Measurements from ENCODE around the gene CNPY3. TPM values are rescaled to one million over a fixed set of nuclear protein-coding genes. Genes with fewer than 3 reads are reported as not detected.
"Not testable (repeated sequence)": the region's sequence is repeated elsewhere in the genome, so short reads cannot be mapped to it uniquely, and the experiment has no call there.

The CNPY3 gene
- total RNA-seq, 2 donors from 2014 or later, result 50.8 to 74.7 TPM

- WGBS, 2 donors, result 94 to 97% methylated on average over 4 of the region's 4 CpGs
- peaks cover 19% of the 10 kb centered on the region for H3K4me1 ChIP-seq
- no peak overlapping the region for H3K4me3 ChIP-seq
- no peaks in the 10 kb centered on the region for H3K27me3 ChIP-seq
- TF ChIP-seq CTCF (IDR thresholded peaks at IDR 0.05) (no peak), POLR2A (IDR thresholded peaks at IDR 0.05) (no peak)
- DNase-seq (no peak), ATAC-seq (no peak)
- no peaks in the 10 kb centered on the region for H3K36me3 ChIP-seq (replicated peaks in 1 of 2; ENCODE audit: insufficient read depth in 1 of 2, low read depth in 2 of 2)
- H3K27ac ChIP-seq, result no peak overlapping the region
- H3K9me3 ChIP-seq, result no peaks in the 10 kb centered on the region
- intact Hi-C loops (cut with DNase I), result no loop called here
Observed at GRCh38 chr6:42952389-42952788, 23.1 kb downstream of the CNPY3 start.

DNA sequence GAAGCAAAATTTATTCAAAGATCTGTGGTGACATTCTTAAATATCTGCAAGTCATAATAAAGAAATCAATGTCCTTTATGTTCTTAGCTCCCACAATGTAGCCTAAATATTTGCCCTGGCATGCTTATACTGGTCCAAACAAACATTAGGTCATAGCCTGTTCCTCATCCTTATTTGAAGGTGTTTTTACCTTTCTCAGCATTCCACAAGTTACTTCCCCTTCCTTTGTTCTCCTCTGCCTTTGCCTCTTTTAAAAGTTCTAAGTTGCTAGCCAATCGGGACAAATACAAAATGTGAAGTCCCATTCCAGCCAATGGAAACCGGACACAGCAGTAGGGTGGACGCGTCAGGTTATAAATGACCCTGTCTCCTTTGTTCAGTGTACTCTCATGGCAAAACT, 25.1 kb downstream of the CNPY3 start:
- H3K9me3 ChIP-seq; H3K27me3 ChIP-seq; H3K4me3 ChIP-seq; DNase-seq; ATAC-seq; H3K36me3 ChIP-seq (replicated peaks in 1 of 2; ENCODE audit: insufficient read depth in 1 of 2, low read depth in 2 of 2); intact Hi-C loops (cut with DNase I): not testable (repeated sequence)
- peaks cover 15% of the 10 kb centered on the region for H3K4me1 ChIP-seq
- 88 to 89% methylated on average over 4 of the region's 4 CpGs for WGBS, 2 donors
- H3K27ac ChIP-seq, result peak overlapping the region in 1 of 4 donors; percentile 36

DNA sequence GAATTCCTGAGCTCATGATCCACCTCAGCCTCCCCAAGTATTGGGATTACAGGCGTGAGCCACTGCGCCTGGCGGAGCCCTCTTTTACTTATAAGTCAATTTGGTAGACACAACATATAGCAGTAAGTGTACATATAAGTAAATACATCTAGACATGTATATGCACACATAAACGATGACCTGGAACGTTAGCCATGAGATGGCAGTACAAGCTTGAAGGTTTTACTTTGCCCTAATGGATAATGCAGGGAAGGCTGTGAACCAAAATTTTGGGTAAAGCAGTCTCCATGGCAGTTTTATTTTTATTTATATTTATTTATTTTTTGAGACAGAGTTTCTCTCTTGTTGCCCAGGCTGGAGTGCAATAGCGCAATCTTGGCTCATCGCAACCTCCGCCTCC, 28.8 kb downstream of the CNPY3 start:
- TF ChIP-seq CTCF (IDR thresholded peaks at IDR 0.05), result no peak
- no peak for TF ChIP-seq POLR2A (IDR thresholded peaks at IDR 0.05)
- 79 to 83% methylated on average over 8 of the region's 8 CpGs for WGBS, 2 donors
- Histone ChIP-seq H3K27me3 (no peaks in the 10 kb centered on the region), H3K9me3 (no peaks in the 10 kb centered on the region), H3K4me1 (peaks cover 41% of the 10 kb centered on the region), H3K4me3 (no peak overlapping the region), H3K27ac (no peak overlapping the region), H3K36me3 (replicated peaks in 1 of 2; ENCODE audit: insufficient read depth in 1 of 2, low read depth in 2 of 2) (no peaks in the 10 kb centered on the region)
- DNase-seq (no peak), ATAC-seq (no peak)
- intact Hi-C loops (cut with DNase I), result no loop called here

DNA sequence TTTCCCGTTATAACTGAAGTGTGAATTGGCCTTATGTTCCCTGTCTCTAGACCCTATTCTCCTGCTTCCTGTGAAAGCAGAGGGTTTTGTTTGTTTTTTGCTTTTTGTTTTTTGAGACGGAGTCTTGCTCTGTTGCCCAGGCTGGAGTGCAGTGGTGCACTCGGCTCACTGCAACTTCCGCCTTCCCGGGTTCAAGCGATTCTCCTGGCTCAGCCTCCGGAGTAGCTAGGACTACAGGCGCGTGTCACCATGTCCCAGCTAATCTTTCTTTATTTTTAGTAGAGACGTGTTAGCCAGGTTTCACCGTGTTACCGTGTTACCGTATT, 30.6 kb downstream of the CNPY3 start:
- Histone ChIP-seq H3K36me3 (replicated peaks in 1 of 2; ENCODE audit: insufficient read depth in 1 of 2, low read depth in 2 of 2) (peaks cover 7 to 9% of the 10 kb centered on the region in 2 donors), H3K27me3 (no peaks in the 10 kb centered on the region), H3K4me3 (peak overlapping the region in 1 of 2 donors; percentile 53), H3K9me3 (no peaks in the 10 kb centered on the region), H3K4me1 (peaks cover 43% of the 10 kb centered on the region), H3K27ac (peak overlapping the region; percentile 95 to 97 (median 97))
- 10 to 11% methylated on average over 13 of the region's 13 CpGs for WGBS, 2 donors
- intact Hi-C loops (cut with DNase I), result no loop called here
- DNase-seq (no peak), ATAC-seq (no peak)
- TF ChIP-seq CTCF (IDR thresholded peaks at IDR 0.05), result no peak
- TF ChIP-seq POLR2A (IDR thresholded peaks at IDR 0.05), result no peak

DNA sequence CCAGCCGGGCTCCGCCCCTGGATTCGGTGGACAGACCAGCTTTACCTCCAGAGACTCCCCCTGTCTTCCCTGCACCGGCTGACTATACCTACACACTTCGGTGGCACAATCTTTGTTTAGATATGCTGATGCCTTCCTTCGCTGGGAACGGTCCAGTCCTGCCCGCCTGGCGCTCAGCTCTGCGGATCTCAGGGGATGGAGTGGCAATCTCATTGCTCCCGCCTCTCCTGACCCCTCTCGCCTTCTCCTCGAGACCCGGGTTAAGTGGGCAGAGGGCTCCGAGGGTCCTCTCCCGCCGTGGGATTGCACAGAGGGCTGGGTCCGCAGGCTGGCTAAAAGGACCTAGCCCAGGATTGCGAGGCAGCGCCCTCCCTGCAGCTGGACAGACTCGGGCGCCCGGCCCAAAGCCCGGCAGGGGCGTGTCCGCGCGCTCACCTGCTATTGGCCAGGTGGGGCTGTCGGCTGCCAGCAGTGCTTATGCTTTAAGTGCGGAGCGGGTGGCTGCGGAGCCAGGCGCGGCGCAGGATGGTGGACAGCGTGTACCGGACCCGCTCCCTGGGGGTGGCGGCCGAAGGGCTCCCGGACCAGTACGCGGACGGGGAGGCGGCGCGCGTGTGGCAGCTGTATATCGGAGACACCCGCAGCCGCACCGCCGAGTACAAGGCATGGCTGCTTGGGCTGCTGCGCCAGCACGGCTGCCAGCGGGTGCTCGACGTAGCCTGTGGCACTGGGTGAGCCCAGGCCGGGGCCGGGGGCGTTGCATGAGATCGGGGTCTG, 31.2 kb downstream of the CNPY3 start, which contains the start of gene GNMT:
Gene GNMT (plus strand): TSS at position 512 of the 777 bp plus-strand sequence. CDS start 14 bp downstream, at position 526.
- Histone ChIP-seq H3K36me3 (replicated peaks in 1 of 2; ENCODE audit: insufficient read depth in 1 of 2, low read depth in 2 of 2) (peaks cover 9 to 12% of the 10 kb centered on the region in 2 donors), H3K9me3 (no peaks in the 10 kb centered on the region), H3K27me3 (no peaks in the 10 kb centered on the region), H3K4me1 (peaks cover 43% of the 10 kb centered on the region), H3K27ac (peak within 1 kb of the TSS; percentile 95 to 97 (median 97)), H3K4me3 (peak within 1 kb of the TSS; percentile 53 to 58)
- TF ChIP-seq CTCF (IDR thresholded peaks at IDR 0.05) (peak in 4 of 7 experiments; percentile 3 to 34 (median 29)), POLR2A (IDR thresholded peaks at IDR 0.05) (peak; percentile 99)
- intact Hi-C loops (cut with DNase I), result no loop called here
- DNase-seq, result peak; percentile 93 to 96 (median 94)
- peak; percentile 86 for ATAC-seq
- WGBS, 2 donors, result 1 to 5% methylated on average over 11 to 62 of the region's 62 CpGs

All from body of pancreas (tissue), 4 donors.